ENCODE measurements around the gene UNC5A.
A peak's percentile ranks its signal among the peaks of the same experiment; 100 is the strongest.

Gene UNC5A

DNA sequence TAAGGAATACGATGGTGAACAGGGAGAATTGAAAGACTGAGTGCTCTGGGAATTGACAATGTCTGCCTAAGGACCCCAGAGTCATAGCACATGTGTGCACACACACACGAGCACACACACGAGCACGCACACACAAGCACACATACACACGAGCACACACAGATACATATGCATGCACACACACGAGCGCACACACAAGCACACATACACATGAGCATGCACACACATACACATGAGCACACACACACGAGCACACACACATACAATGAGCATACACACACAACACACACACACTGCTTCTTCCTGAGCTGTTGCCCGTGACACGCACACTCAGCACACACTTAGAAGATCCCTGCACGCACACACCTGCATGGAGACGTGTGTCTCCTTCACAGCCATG is 10.9 kb upstream of the UNC5A start:
- no peaks in the 10 kb centered on the region for H3K4me1 ChIP-seq (ENCODE audit: control insufficient read depth, insufficient read depth, low read length)
- ChIA-PET CTCF (no interaction called here), POLR2A (no interaction called here)
- no peak overlapping the region for H3K4me3 ChIP-seq (ENCODE audit: low read depth, low read length)
- H3K9me3 ChIP-seq (ENCODE audit: control insufficient read depth, insufficient read depth, low read depth, low read length): no peaks in the 10 kb centered on the region
- no peak overlapping the region for H3K27ac ChIP-seq (ENCODE audit: extremely low read depth, low read depth, low read length)
- TF ChIP-seq, protein P1, sequence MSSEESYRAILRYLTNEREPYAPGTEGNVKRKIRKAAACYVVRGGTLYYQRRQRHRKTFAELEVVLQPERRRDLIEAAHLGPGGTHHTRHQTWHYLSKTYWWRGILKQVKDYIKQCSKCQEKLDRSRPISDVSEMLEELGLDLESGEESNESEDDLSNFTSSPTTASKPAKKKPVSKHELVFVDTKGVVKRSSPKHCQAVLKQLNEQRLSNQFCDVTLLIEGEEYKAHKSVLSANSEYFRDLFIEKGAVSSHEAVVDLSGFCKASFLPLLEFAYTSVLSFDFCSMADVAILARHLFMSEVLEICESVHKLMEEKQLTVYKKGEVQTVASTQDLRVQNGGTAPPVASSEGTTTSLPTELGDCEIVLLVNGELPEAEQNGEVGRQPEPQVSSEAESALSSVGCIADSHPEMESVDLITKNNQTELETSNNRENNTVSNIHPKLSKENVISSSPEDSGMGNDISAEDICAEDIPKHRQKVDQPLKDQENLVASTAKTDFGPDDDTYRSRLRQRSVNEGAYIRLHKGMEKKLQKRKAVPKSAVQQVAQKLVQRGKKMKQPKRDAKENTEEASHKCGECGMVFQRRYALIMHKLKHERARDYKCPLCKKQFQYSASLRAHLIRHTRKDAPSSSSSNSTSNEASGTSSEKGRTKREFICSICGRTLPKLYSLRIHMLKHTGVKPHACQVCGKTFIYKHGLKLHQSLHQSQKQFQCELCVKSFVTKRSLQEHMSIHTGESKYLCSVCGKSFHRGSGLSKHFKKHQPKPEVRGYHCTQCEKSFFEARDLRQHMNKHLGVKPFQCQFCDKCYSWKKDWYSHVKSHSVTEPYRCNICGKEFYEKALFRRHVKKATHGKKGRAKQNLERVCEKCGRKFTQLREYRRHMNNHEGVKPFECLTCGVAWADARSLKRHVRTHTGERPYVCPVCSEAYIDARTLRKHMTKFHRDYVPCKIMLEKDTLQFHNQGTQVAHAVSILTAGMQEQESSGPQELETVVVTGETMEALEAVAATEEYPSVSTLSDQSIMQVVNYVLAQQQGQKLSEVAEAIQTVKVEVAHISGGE (tag by site-specific recombination; conservative IDR thresholded peaks at IDR 0.05; ENCODE audit: low read depth): no peak
- TF ChIP-seq ZNF701 (tag by site-specific recombination; IDR thresholded peaks at IDR 0.05) (no peak), ZBTB7A (tag by site-specific recombination; IDR thresholded peaks at IDR 0.05; ENCODE audit: low read depth) (no peak)
- TF ChIP-seq, protein P2, sequence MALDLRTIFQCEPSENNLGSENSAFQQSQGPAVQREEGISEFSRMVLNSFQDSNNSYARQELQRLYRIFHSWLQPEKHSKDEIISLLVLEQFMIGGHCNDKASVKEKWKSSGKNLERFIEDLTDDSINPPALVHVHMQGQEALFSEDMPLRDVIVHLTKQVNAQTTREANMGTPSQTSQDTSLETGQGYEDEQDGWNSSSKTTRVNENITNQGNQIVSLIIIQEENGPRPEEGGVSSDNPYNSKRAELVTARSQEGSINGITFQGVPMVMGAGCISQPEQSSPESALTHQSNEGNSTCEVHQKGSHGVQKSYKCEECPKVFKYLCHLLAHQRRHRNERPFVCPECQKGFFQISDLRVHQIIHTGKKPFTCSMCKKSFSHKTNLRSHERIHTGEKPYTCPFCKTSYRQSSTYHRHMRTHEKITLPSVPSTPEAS (tag by site-specific recombination; IDR thresholded peaks at IDR 0.05): peak; percentile 99
- TF ChIP-seq, protein P3, sequence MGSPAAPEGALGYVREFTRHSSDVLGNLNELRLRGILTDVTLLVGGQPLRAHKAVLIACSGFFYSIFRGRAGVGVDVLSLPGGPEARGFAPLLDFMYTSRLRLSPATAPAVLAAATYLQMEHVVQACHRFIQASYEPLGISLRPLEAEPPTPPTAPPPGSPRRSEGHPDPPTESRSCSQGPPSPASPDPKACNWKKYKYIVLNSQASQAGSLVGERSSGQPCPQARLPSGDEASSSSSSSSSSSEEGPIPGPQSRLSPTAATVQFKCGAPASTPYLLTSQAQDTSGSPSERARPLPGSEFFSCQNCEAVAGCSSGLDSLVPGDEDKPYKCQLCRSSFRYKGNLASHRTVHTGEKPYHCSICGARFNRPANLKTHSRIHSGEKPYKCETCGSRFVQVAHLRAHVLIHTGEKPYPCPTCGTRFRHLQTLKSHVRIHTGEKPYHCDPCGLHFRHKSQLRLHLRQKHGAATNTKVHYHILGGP (tag by site-specific recombination; IDR thresholded peaks at IDR 0.05): no peak
- no peaks in the 10 kb centered on the region for H3K36me3 ChIP-seq (ENCODE audit: control insufficient read depth in 2 of 2, insufficient read depth in 1 of 2, low read length in 2 of 2)

DNA sequence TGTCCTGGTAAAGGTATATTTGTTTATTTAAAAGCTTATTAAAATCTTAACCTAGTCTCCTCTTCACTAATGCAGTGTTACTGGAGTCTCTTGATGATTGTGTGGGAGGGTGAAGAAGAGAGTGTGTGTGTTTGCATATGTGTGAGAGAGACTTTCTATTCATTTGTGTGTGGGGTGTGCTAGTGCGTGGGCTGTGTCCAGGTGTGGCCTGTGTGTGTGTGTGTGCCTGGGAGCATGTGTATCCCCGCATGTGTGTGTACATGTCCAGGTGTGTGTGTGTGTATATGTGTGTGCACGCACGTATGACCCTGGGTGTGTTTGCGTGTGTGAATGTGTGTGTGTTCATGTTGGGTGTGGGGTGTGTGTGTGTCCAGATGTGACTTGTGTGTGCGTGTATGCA is 10.3 kb upstream of the UNC5A start:
- ChIA-PET POLR2A (no interaction called here), CTCF (no interaction called here)
- Histone ChIP-seq H3K4me3 (ENCODE audit: low read depth, low read length) (no peak overlapping the region), H3K36me3 (ENCODE audit: control insufficient read depth in 2 of 2, insufficient read depth in 1 of 2, low read length in 2 of 2) (no peaks in the 10 kb centered on the region), H3K9me3 (ENCODE audit: control insufficient read depth, insufficient read depth, low read depth, low read length) (no peaks in the 10 kb centered on the region), H3K27ac (ENCODE audit: extremely low read depth, low read depth, low read length) (no peak overlapping the region), H3K4me1 (ENCODE audit: control insufficient read depth, insufficient read depth, low read length) (no peaks in the 10 kb centered on the region)
- TF ChIP-seq ZNF311 (tag by site-specific recombination; IDR thresholded peaks at IDR 0.05; ENCODE audit: borderline replicate concordance): no peak
- TF ChIP-seq, protein P4, sequence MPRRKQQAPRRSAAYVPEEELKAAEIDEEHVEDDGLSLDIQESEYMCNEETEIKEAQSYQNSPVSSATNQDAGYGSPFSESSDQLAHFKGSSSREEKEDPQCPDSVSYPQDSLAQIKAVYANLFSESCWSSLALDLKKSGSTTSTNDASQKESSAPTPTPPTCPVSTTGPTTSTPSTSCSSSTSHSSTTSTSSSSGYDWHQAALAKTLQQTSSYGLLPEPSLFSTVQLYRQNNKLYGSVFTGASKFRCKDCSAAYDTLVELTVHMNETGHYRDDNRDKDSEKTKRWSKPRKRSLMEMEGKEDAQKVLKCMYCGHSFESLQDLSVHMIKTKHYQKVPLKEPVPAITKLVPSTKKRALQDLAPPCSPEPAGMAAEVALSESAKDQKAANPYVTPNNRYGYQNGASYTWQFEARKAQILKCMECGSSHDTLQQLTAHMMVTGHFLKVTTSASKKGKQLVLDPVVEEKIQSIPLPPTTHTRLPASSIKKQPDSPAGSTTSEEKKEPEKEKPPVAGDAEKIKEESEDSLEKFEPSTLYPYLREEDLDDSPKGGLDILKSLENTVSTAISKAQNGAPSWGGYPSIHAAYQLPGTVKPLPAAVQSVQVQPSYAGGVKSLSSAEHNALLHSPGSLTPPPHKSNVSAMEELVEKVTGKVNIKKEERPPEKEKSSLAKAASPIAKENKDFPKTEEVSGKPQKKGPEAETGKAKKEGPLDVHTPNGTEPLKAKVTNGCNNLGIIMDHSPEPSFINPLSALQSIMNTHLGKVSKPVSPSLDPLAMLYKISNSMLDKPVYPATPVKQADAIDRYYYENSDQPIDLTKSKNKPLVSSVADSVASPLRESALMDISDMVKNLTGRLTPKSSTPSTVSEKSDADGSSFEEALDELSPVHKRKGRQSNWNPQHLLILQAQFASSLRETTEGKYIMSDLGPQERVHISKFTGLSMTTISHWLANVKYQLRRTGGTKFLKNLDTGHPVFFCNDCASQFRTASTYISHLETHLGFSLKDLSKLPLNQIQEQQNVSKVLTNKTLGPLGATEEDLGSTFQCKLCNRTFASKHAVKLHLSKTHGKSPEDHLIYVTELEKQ (tag by site-specific recombination; IDR thresholded peaks at IDR 0.05; ENCODE audit: borderline replicate concordance): no peak
- TF ChIP-seq ZFHX2 (tag by site-specific recombination; conservative IDR thresholded peaks at IDR 0.05): peak; percentile 83
- no peak for TF ChIP-seq ZNF571 (tag by site-specific recombination; IDR thresholded peaks at IDR 0.05)
- peak; percentile 89 for TF ChIP-seq EGR2 (tag by site-specific recombination; IDR thresholded peaks at IDR 0.05; ENCODE audit: low read depth)

DNA sequence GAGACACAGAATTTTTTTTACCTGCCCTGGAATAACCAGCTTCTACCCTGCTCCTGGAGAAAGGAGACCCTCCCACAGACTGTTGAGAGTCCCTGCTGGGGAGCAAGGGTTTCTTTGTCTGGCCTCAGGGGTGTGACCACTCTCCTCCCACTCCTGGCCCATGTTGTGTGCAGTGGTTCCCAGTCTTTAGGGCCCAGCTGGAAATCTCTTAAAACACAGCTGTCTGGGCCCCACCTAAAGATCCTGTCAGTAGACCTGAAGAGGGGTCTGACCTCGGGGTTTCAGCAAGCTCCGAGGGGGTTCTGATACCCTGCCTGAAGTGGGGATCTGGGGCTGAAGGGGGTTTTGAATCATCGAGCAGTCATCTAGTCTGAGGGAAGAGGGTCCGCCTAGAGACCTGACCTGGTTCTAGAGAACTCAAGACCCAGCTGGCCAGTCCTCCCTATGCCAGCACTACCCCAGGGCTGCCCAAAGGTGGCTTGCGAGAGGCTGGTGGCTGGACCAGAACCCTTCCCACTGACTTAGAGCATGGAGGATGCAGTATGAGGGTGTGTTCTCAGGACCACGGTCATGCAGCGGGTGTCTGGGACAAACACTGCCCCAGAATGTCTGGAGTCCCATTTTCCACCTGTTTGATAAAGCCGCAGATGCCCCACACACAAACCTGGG is 8.1 kb upstream of the UNC5A start:
- H3K27ac ChIP-seq (ENCODE audit: extremely low read depth, low read depth, low read length): no peak overlapping the region
- TF ChIP-seq GLIS1 (tag by site-specific recombination; IDR thresholded peaks at IDR 0.05) (peak; percentile 68), ZIC2 (tag by site-specific recombination; IDR thresholded peaks at IDR 0.05) (peak; percentile 87), ZFHX2 (tag by site-specific recombination; conservative IDR thresholded peaks at IDR 0.05) (peak; percentile 43)
- TF ChIP-seq, protein P5, sequence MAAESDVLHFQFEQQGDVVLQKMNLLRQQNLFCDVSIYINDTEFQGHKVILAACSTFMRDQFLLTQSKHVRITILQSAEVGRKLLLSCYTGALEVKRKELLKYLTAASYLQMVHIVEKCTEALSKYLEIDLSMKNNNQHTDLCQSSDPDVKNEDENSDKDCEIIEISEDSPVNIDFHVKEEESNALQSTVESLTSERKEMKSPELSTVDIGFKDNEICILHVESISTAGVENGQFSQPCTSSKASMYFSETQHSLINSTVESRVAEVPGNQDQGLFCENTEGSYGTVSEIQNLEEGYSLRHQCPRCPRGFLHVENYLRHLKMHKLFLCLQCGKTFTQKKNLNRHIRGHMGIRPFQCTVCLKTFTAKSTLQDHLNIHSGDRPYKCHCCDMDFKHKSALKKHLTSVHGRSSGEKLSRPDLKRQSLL (tag by site-specific recombination; IDR thresholded peaks at IDR 0.05): no peak
- H3K9me3 ChIP-seq (ENCODE audit: control insufficient read depth, insufficient read depth, low read depth, low read length): no peaks in the 10 kb centered on the region
- H3K36me3 ChIP-seq (ENCODE audit: control insufficient read depth in 2 of 2, insufficient read depth in 1 of 2, low read length in 2 of 2): no peaks in the 10 kb centered on the region
- H3K4me3 ChIP-seq (ENCODE audit: low read depth, low read length): no peak overlapping the region
- no peaks in the 10 kb centered on the region for H3K4me1 ChIP-seq (ENCODE audit: control insufficient read depth, insufficient read depth, low read length)
- ChIA-PET CTCF (interaction anchor here (0.6 kb wide), 1 partner anchor 83 kb away, joined by 3 read pairs; no protein-coding TSS in a partner anchor), POLR2A (no interaction called here)
